Calu3 (cell line): Measurements from ENCODE around the gene TP53BP1. TPM values are rescaled to one million over a fixed set of nuclear protein-coding genes. Genes with fewer than 3 reads are reported as not detected.
A peak's percentile ranks its signal among the peaks of the same experiment; 100 is the strongest.

Experiments
- BruUV-seq: library from RNA; stranded (reverse); fragments of 400-500 nt; replicated peaks from 2 replicates; lab custom pipeline; 2021; lab: Mats Ljungman, UMichigan
- CTCF ChIA-PET: fragments of 300-600 bp; sonication (Branson Sonifier 250); formaldehyde crosslinking; loops from one replicate; lab custom pipeline; 2022; ENCODE audit warnings: antibody characterized with exemption; lab: Charles Lee
- DNase-seq: peaks from one replicate; pipeline ENCODE4 v3.0.0; 2022
- H3K27ac Mint-ChIP-seq: one replicate; pipeline ENCODE4 v1.8.0; 2022; ENCODE audit warnings: mixed read lengths; ENCODE audit not compliant: unreplicated experiment
- H3K27me3 Mint-ChIP-seq: one replicate; pipeline ENCODE4 v1.8.0; 2022; ENCODE audit warnings: mixed read lengths; ENCODE audit not compliant: unreplicated experiment
- H3K36me3 Mint-ChIP-seq: one replicate; pipeline ENCODE4 v1.8.0; 2022; ENCODE audit warnings: mild to moderate bottlenecking, moderate library complexity, mixed read lengths; ENCODE audit not compliant: insufficient read depth, unreplicated experiment
- H3K4me1 Mint-ChIP-seq: one replicate; pipeline ENCODE4 v1.8.0; 2022; ENCODE audit warnings: mild to moderate bottlenecking, low read depth, mixed read lengths; ENCODE audit not compliant: unreplicated experiment
- H3K4me3 Mint-ChIP-seq: one replicate; pipeline ENCODE4 v1.8.0; 2022; ENCODE audit warnings: mild to moderate bottlenecking, low read depth, moderate library complexity, mixed read lengths; ENCODE audit not compliant: unreplicated experiment
- H3K9me3 Mint-ChIP-seq: one replicate; pipeline ENCODE4 v1.8.0; 2022; ENCODE audit warnings: low read depth, mixed read lengths; ENCODE audit not compliant: unreplicated experiment
- CTCF ChIP-seq: fragments of 200-600 bp; IDR thresholded peaks from one replicate; pipeline ENCODE4 v1.8.0; 2022; ENCODE audit warnings: antibody characterized with exemption; ENCODE audit not compliant: unreplicated experiment
- intact Hi-C: fragments of 100-400 bp; cut with micrococcal nuclease; formaldehyde crosslinking; loops from one replicate; pipeline ENCODE4 v1.10.0; 2022; ENCODE audit not compliant: unreplicated experiment
- total RNA-seq: library from RNA; stranded (reverse); gene quantifications from 2 replicates; pipeline ENCODE4 v1.2.3, GENCODE V29; 2022

The TP53BP1 gene
- total RNA-seq, 1 experiment from 2014 or later: 36.2 TPM

- TF ChIP-seq CTCF: no peak
- BruUV-seq: no TSS peak
- H3K36me3 Mint-ChIP-seq: no peaks in the 10 kb centered on the region
- no peaks in the 10 kb centered on the region for H3K4me1 Mint-ChIP-seq
- no peaks in the 10 kb centered on the region for H3K9me3 Mint-ChIP-seq
- DNase-seq: no peak
- CTCF ChIA-PET: no interaction called here
- intact Hi-C loops: no loop called here
- no peak overlapping the region for H3K27ac Mint-ChIP-seq
- no peaks in the 10 kb centered on the region for H3K27me3 Mint-ChIP-seq
- no peak overlapping the region for H3K4me3 Mint-ChIP-seq
Observed at GRCh38 chr15:43498990-43499389, 6.0 kb upstream of the TP53BP1 start.

- H3K9me3 Mint-ChIP-seq: no peaks in the 10 kb centered on the region
- no peak for TF ChIP-seq CTCF
Observed at GRCh38 chr15:43493703-43494472, 932 bp upstream of the TP53BP1 start.

GRCh38 chr15:43492266-43492665 lies 690 bp downstream of the TP53BP1 start:
- Mint-ChIP-seq H3K4me1 (no peaks in the 10 kb centered on the region), H3K36me3 (peaks cover 23% of the 10 kb centered on the region), H3K4me3 (peak overlapping the region; percentile 81), H3K27ac (peak overlapping the region; percentile 84), H3K27me3 (no peaks in the 10 kb centered on the region), H3K9me3 (no peaks in the 10 kb centered on the region)
- CTCF ChIA-PET: no interaction called here
- TF ChIP-seq CTCF: no peak
- no TSS peak for BruUV-seq
- no peak for DNase-seq
- intact Hi-C loops: no loop called here

More at GRCh38 chr15:43493703-43494472, 932 bp upstream of the TP53BP1 start:
- CTCF ChIA-PET: interaction anchor here (0.6 to 1.9 kb wide), 2 partner anchors 21 to 128 kb away, joined by 3 to 5 read pairs; no protein-coding TSS in a partner anchor
- H3K36me3 Mint-ChIP-seq: peaks cover 19% of the 10 kb centered on the region
- H3K27me3 Mint-ChIP-seq: no peaks in the 10 kb centered on the region
- intact Hi-C loops: no loop called here
- no peak for DNase-seq
- peak overlapping the region; percentile 81 for H3K4me3 Mint-ChIP-seq
- no peak overlapping the region for H3K27ac Mint-ChIP-seq
- BruUV-seq: no TSS peak
- H3K4me1 Mint-ChIP-seq: no peaks in the 10 kb centered on the region

- H3K4me3 Mint-ChIP-seq: no peak overlapping the region
- no peak overlapping the region for H3K27ac Mint-ChIP-seq
- peaks cover 23% of the 10 kb centered on the region for H3K36me3 Mint-ChIP-seq
- H3K9me3 Mint-ChIP-seq: no peaks in the 10 kb centered on the region
- CTCF ChIA-PET: interaction anchor here (0.5 kb wide), 1 partner anchor 21 kb away, joined by 4 read pairs; no protein-coding TSS in a partner anchor
- intact Hi-C loops: no loop called here
- TSS peak; percentile 5 for BruUV-seq
- TF ChIP-seq CTCF: no peak
- no peak for DNase-seq
- H3K4me1 Mint-ChIP-seq: no peaks in the 10 kb centered on the region
- H3K27me3 Mint-ChIP-seq: no peaks in the 10 kb centered on the region
Observed at GRCh38 chr15:43489191-43489590, 3.8 kb downstream of the TP53BP1 start.
